HepG2 (cell line): ENCODE measurements around the gene RPS28.

Experiments
- CEBPB ChIP-seq: IDR thresholded peaks from 2 replicates; pipeline ENCODE4 v1.6.1; 2011; ENCODE audit warnings: low read depth, low read length, improper control_type of control experiment, borderline replicate concordance
- ELK4 ChIP-seq: sonication (generic); formaldehyde crosslinking; IDR thresholded peaks from 2 replicates; pipeline ENCODE4 v1.9.0; 2021; ENCODE audit warnings: missing genetic modification reagents, borderline replicate concordance
- GMEB1 ChIP-seq: sonication (generic); formaldehyde crosslinking; IDR thresholded peaks from 2 replicates; pipeline ENCODE4 v1.5.1; 2020; ENCODE audit warnings: missing genetic modification reagents, mild to moderate bottlenecking, borderline replicate concordance
- JUND ChIP-seq: sonication (generic); formaldehyde crosslinking; IDR thresholded peaks from 2 replicates; pipeline ENCODE4 v1.8.0; 2022; ENCODE audit warnings: mild to moderate bottlenecking, missing genetic modification reagents
- MTA3 ChIP-seq: sonication (generic); formaldehyde crosslinking; IDR thresholded peaks from 2 replicates; pipeline ENCODE4 v1.4.0; 2020; ENCODE audit warnings: missing genetic modification reagents
- NCOR1 ChIP-seq: fragments of 200-600 bp; sonication (generic); IDR thresholded peaks from 2 replicates; pipeline ENCODE4 v1.7.0; 2017; ENCODE audit warnings: antibody characterized with exemption, low read length, borderline replicate concordance
- PCBP1 ChIP-seq: fragments of 200-400 bp; formaldehyde crosslinking; IDR thresholded peaks from 2 replicates; pipeline ENCODE4 v1.6.1; 2017; ENCODE audit warnings: mild to moderate bottlenecking, low read depth, low read length, borderline replicate concordance
- POLR2A ChIP-seq, 2 experiments: IDR thresholded peaks; 2 replicates each; pipeline ENCODE4 v1.6.1; 2011; ENCODE audit warnings: low read depth in 2 of 2, low read length in 2 of 2, mild to moderate bottlenecking in 1 of 2, moderate library complexity in 1 of 2; ENCODE audit not compliant: insufficient read depth in 1 of 2
- SIN3A ChIP-seq: IDR thresholded peaks from 2 replicates; pipeline ENCODE4 v1.6.1; 2011; ENCODE audit warnings: low read depth, mild to moderate bottlenecking, control low read depth, low read length, borderline replicate concordance
- SMC3 ChIP-seq: IDR thresholded peaks from 2 replicates; pipeline ENCODE4 v1.6.1; 2011; ENCODE audit warnings: low read length, improper control_type of control experiment
- TAF1 ChIP-seq: sonication (generic); formaldehyde crosslinking; IDR thresholded peaks from 2 replicates; pipeline ENCODE4 v1.4.0; 2020; ENCODE audit warnings: missing genetic modification reagents
- TP53 ChIP-seq: sonication (generic); formaldehyde crosslinking; conservative IDR thresholded peaks from 2 replicates; pipeline ENCODE4 v1.4.0; 2020; ENCODE audit warnings: missing genetic modification reagents
- ZNF263 ChIP-seq: sonication (generic); formaldehyde crosslinking; IDR thresholded peaks from 2 replicates; pipeline ENCODE4 v1.4.0; 2020; ENCODE audit warnings: missing genetic modification reagents
- ZNF274 ChIP-seq: sonication (generic); formaldehyde crosslinking; IDR thresholded peaks from 2 replicates; pipeline ENCODE4 v1.5.1; 2020; ENCODE audit warnings: mild to moderate bottlenecking, missing genetic modification reagents

GRCh38 chr19:8355631-8356402 lies 34.5 kb downstream of the RPS28 start:
- TF ChIP-seq NCOR1 (no peak), SIN3A (no peak), ELK4 (CRISPR knock-in tag) (no peak), ZNF274 (CRISPR knock-in tag) (no peak), TAF1 (CRISPR knock-in tag) (no peak), CEBPB (no peak), SMC3 (peak; percentile 15; the same call in 1 of the 2 replicates), POLR2A (IDR thresholded peaks at IDR 0.05; ENCODE audit: insufficient read depth in 1 of 2, low read depth in 2 of 2, low read length in 2 of 2) (no peak), ZNF263 (CRISPR knock-in tag) (no peak; the same call in 1 of the 2 replicates), GMEB1 (no peak), MTA3 (no peak), JUND (CRISPR knock-in tag) (peak; percentile 77), TP53 (no peak), PCBP1 (no peak)
